Gastrocnemius medialis (tissue), 4 donors: ENCODE results near the gene ELF1.

Experiments used
- POLR2A ChIP-seq, 2 donors: fragments of 450-650 bp; IDR thresholded peaks; one replicate each; pipeline ENCODE4 v1.6.1; 2017; ENCODE audit warnings: antibody characterized with exemption in 2 of 2, mild to moderate bottlenecking in 2 of 2, moderate library complexity in 2 of 2
- TF ChIP-seq, protein P1 (sequence below), 5 experiments: fragments of 450-650 bp in 3 of 5; fragments of 200-600 bp in 2 of 5; sonication (generic) in 2 of 5; IDR thresholded peaks in 4 of 5; conservative IDR thresholded peaks in 1 of 5; 1 replicate in 4 of 5; 2 replicates in 1 of 5; pipeline ENCODE4 v1.5.1; 2016 to 2019; ENCODE audit warnings: antibody characterized with exemption in 5 of 5, mild to moderate bottlenecking in 3 of 5, moderate library complexity in 3 of 5

DNA sequence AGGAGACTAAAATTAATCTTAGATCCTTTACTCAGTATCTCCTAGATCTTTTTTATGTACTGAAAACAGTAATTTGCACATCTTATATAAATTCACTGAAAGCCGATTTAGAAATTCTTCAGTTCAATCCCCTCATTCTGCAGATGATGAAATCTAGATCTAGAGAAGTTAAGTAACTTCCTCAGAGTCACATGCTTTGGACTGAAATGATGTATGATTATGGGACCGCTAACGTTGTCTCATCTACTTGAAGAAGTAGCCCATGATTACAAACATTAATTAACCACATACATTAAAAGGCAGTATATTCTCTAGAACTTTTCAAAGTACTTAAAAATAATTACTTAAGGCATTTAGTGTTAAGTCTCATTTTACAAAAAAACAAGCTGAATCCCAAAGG is 37.8 kb downstream of the ELF1 start:
- TF ChIP-seq POLR2A (IDR thresholded peaks at IDR 0.05), result peak in 1 of 2 donors; percentile 35
- TF ChIP-seq, protein P1, sequence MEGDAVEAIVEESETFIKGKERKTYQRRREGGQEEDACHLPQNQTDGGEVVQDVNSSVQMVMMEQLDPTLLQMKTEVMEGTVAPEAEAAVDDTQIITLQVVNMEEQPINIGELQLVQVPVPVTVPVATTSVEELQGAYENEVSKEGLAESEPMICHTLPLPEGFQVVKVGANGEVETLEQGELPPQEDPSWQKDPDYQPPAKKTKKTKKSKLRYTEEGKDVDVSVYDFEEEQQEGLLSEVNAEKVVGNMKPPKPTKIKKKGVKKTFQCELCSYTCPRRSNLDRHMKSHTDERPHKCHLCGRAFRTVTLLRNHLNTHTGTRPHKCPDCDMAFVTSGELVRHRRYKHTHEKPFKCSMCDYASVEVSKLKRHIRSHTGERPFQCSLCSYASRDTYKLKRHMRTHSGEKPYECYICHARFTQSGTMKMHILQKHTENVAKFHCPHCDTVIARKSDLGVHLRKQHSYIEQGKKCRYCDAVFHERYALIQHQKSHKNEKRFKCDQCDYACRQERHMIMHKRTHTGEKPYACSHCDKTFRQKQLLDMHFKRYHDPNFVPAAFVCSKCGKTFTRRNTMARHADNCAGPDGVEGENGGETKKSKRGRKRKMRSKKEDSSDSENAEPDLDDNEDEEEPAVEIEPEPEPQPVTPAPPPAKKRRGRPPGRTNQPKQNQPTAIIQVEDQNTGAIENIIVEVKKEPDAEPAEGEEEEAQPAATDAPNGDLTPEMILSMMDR (IDR thresholded peaks at IDR 0.05 in 4 of 5, conservative IDR thresholded peaks at IDR 0.05 in 1 of 5), result no peak
